Caco-2 (cell line): Measurements from ENCODE around the gene AQR. TPM values are rescaled to one million over a fixed set of nuclear protein-coding genes. Genes with fewer than 3 reads are reported as not detected.

ENCODE experiments used
- BruUV-seq: library from RNA; stranded (reverse); fragments of 400-500 nt; replicated peaks from 2 replicates; lab custom pipeline; 2021; lab: Mats Ljungman, UMichigan
- CTCF ChIA-PET: fragments of 300-600 bp; sonication (Branson Sonifier 250); formaldehyde crosslinking; loops from one replicate; lab custom pipeline; 2022; ENCODE audit warnings: antibody characterized with exemption; lab: Charles Lee
- POLR2A ChIA-PET: fragments of 300-600 bp; sonication (Branson Sonifier 250); formaldehyde crosslinking; loops from one replicate; lab custom pipeline; 2022; ENCODE audit warnings: antibody characterized with exemption; lab: Charles Lee
- DNase-seq, 2 experiments: peaks; one replicate each; pipeline versions ENCODE4 v3.0.0 to v3.0.0-alpha.2; 2020 to 2022
- H3K27me3 ChIP-seq: replicated peaks from 2 replicates; pipeline ENCODE4 v1.6.0; 2011; ENCODE audit warnings: low read length; ENCODE audit not compliant: control insufficient read depth, insufficient read depth
- H3K36me3 ChIP-seq: 2 replicates; pipeline ENCODE4 v1.5.1; 2011; ENCODE audit warnings: low read length; ENCODE audit not compliant: control insufficient read depth, insufficient read depth
- H3K4me1 ChIP-seq: fragments of 250-450 bp; sonication (Bioruptor Pico); 2 replicates; pipeline ENCODE4 v1.5.1; 2020; ENCODE audit warnings: mild to moderate bottlenecking
- H3K4me3 ChIP-seq: 2 replicates; pipeline ENCODE4 v1.5.1; 2011; ENCODE audit warnings: low read depth, mild to moderate bottlenecking, control low read depth, low read length
- H3K9me3 ChIP-seq: fragments of 250-450 bp; sonication (Bioruptor Pico); 2 replicates; pipeline ENCODE4 v1.5.1; 2020; ENCODE audit warnings: mild to moderate bottlenecking, moderate library complexity
- H3K27ac Mint-ChIP-seq: one replicate; pipeline ENCODE4 v1.8.0; 2022; ENCODE audit warnings: mixed read lengths; ENCODE audit not compliant: unreplicated experiment
- H3K27me3 Mint-ChIP-seq: one replicate; pipeline ENCODE4 v1.8.0; 2022; ENCODE audit warnings: mixed read lengths; ENCODE audit not compliant: insufficient read depth, unreplicated experiment
- H3K36me3 Mint-ChIP-seq: one replicate; pipeline ENCODE4 v1.8.0; 2022; ENCODE audit warnings: mild to moderate bottlenecking, mixed read lengths; ENCODE audit not compliant: insufficient read depth, unreplicated experiment
- H3K4me1 Mint-ChIP-seq: one replicate; pipeline ENCODE4 v1.8.0; 2022; ENCODE audit warnings: low read depth, mixed read lengths; ENCODE audit not compliant: unreplicated experiment
- H3K4me3 Mint-ChIP-seq: one replicate; pipeline ENCODE4 v1.8.0; 2022; ENCODE audit warnings: mild to moderate bottlenecking, moderate library complexity, mixed read lengths; ENCODE audit not compliant: unreplicated experiment
- H3K9me3 Mint-ChIP-seq: one replicate; pipeline ENCODE4 v1.8.0; 2022; ENCODE audit warnings: mixed read lengths; ENCODE audit not compliant: unreplicated experiment
- CTCF ChIP-seq, 2 experiments: fragments of 200-600 bp in 1 of 2; IDR thresholded peaks; 1 replicate in 1 of 2; 2 replicates in 1 of 2; pipeline versions ENCODE4 v1.5.1 to v1.8.0; 2011 to 2022; ENCODE audit warnings: antibody characterized with exemption in 1 of 2, control low read depth in 1 of 2, inconsistent platforms in 1 of 2, low read depth in 1 of 2, low read length in 1 of 2, mild to moderate bottlenecking in 1 of 2, moderate library complexity in 1 of 2; ENCODE audit not compliant: insufficient read depth in 1 of 2, severe bottlenecking in 1 of 2, unreplicated experiment in 1 of 2
- intact Hi-C: fragments of 100-400 bp; cut with micrococcal nuclease; formaldehyde crosslinking; loops from one replicate; pipeline ENCODE4 v1.10.0; 2022; ENCODE audit not compliant: unreplicated experiment
- total RNA-seq: library from RNA; stranded (reverse); gene quantifications from 2 replicates; pipeline ENCODE4 v1.2.3, GENCODE V29; 2022

Gene AQR
- total RNA-seq, 1 experiment from 2014 or later, result 27.7 TPM

GRCh38 chr15:34802803-34803750 is 166.5 kb downstream of the AQR start:
- intact Hi-C loops, result no loop called here

GRCh38 chr15:34802371-34802770 is 167.2 kb downstream of the AQR start:
- no peak for DNase-seq
- H3K27me3 Mint-ChIP-seq, result peaks cover 4% of the 10 kb centered on the region
- no TSS peak for BruUV-seq
- H3K4me3 ChIP-seq, result no peak overlapping the region
- H3K4me3 Mint-ChIP-seq, result no peak overlapping the region
- TF ChIP-seq CTCF (IDR thresholded peaks at IDR 0.05; ENCODE audit: insufficient read depth in 1 of 2, low read depth in 1 of 2, low read length in 1 of 2, severe bottlenecking in 1 of 2, unreplicated experiment in 1 of 2), result no peak
- H3K9me3 Mint-ChIP-seq, result peaks cover 9% of the 10 kb centered on the region
- ChIA-PET CTCF (no interaction called here), POLR2A (no interaction called here)
- H3K4me1 ChIP-seq, result no peaks in the 10 kb centered on the region
- H3K9me3 ChIP-seq, result no peaks in the 10 kb centered on the region
- no peaks in the 10 kb centered on the region for H3K4me1 Mint-ChIP-seq
- no peaks in the 10 kb centered on the region for H3K27me3 ChIP-seq
- intact Hi-C loops, result no loop called here
- no peaks in the 10 kb centered on the region for H3K36me3 Mint-ChIP-seq
- H3K27ac Mint-ChIP-seq, result no peak overlapping the region
- H3K36me3 ChIP-seq, result no peaks in the 10 kb centered on the region

More at GRCh38 chr15:34802803-34803750, 166.5 kb downstream of the AQR start:
- no peak overlapping the region for H3K4me3 Mint-ChIP-seq
- peaks cover 12% of the 10 kb centered on the region for H3K9me3 Mint-ChIP-seq
- peaks cover 3% of the 10 kb centered on the region; the same call in 1 of the 2 replicates for H3K9me3 ChIP-seq
- no peak overlapping the region for H3K27ac Mint-ChIP-seq
- H3K36me3 ChIP-seq, result no peaks in the 10 kb centered on the region
- H3K27me3 ChIP-seq, result no peaks in the 10 kb centered on the region
- no peaks in the 10 kb centered on the region for H3K4me1 ChIP-seq
- no TSS peak for BruUV-seq
- peaks cover 2% of the 10 kb centered on the region for H3K27me3 Mint-ChIP-seq
- ChIA-PET CTCF (no interaction called here), POLR2A (no interaction called here)
- TF ChIP-seq CTCF (IDR thresholded peaks at IDR 0.05; ENCODE audit: insufficient read depth in 1 of 2, low read depth in 1 of 2, low read length in 1 of 2, severe bottlenecking in 1 of 2, unreplicated experiment in 1 of 2), result no peak
- H3K4me1 Mint-ChIP-seq, result no peaks in the 10 kb centered on the region
- no peak overlapping the region for H3K4me3 ChIP-seq
- DNase-seq, result no peak
- H3K36me3 Mint-ChIP-seq, result no peaks in the 10 kb centered on the region

Other genes with a start within 250 kb of the AQR start
- gene GJD2, start 214.7 kb downstream of the AQR start, total RNA-seq, result not detected in 2 replicates
- gene ACTC1, start 174.2 kb downstream of the AQR start, total RNA-seq, result not detected in 2 replicates
- 31.4 and 33.0 TPM in 2 replicates for gene ZNF770, start 18.5 kb upstream of the AQR start, total RNA-seq
- gene NANOGP8, start 115.6 kb upstream of the AQR start, total RNA-seq, result not detected in 2 replicates